H1 (cell line): Measurements from ENCODE around the gene HEXIM1. TPM values are rescaled to one million over a fixed set of nuclear protein-coding genes. Genes with fewer than 3 reads are reported as not detected.

Experiments used
- BACH1 ChIP-seq: IDR thresholded peaks from 2 replicates; pipeline ENCODE4 v1.6.1; 2012; ENCODE audit warnings: low read length, improper control_type of control experiment
- BRCA1 ChIP-seq: IDR thresholded peaks from 2 replicates; pipeline ENCODE4 v1.6.1; 2012; ENCODE audit warnings: low read depth, low read length, improper control_type of control experiment
- EZH2 ChIP-seq: fragments of 200-600 bp; sonication (generic); IDR thresholded peaks from 2 replicates; pipeline ENCODE4 v1.7.1; 2012; ENCODE audit warnings: low read depth, mild to moderate bottlenecking, moderate library complexity, low read length, inconsistent platforms; ENCODE audit not compliant: severe bottlenecking
- JUN ChIP-seq: IDR thresholded peaks from 2 replicates; pipeline ENCODE4 v1.6.1; 2011; ENCODE audit warnings: low read depth, mild to moderate bottlenecking, improper control_type of control experiment, low read length
- JUND ChIP-seq: IDR thresholded peaks from 2 replicates; pipeline ENCODE4 v1.6.1; 2011; ENCODE audit warnings: mild to moderate bottlenecking, improper control_type of control experiment, low read length
- KDM4A ChIP-seq: IDR thresholded peaks from one replicate; pipeline ENCODE4 v1.7.1; 2012; ENCODE audit warnings: low read depth, mild to moderate bottlenecking, moderate library complexity, low read length, inconsistent platforms; ENCODE audit not compliant: severe bottlenecking
- TBP ChIP-seq: IDR thresholded peaks from 2 replicates; pipeline ENCODE4 v1.6.1; 2011; ENCODE audit warnings: low read depth, low read length, improper control_type of control experiment
- TEAD4 ChIP-seq: IDR thresholded peaks from 2 replicates; pipeline ENCODE4 v1.6.1; 2012; ENCODE audit warnings: low read depth, low read length, inconsistent platforms, mixed read lengths
- polyA plus RNA-seq, 7 experiments: library from polyadenylated mRNA; depleted of rRNA in 3 of 7; stranded (reverse) in 5 of 7; unstranded in 2 of 7; fragments of >200 nt in 5 of 7; fragments of 200-250 nt in 2 of 7; gene quantifications; 1 replicate in 5 of 7; 2 replicates in 1 of 7; 4 replicates in 1 of 7; pipeline versions ENCODE4 v1.2.1 to v1.2.3, GENCODE V29; 2011 to 2013; ENCODE audit warnings: missing spikeins in 2 of 7, mixed read lengths in 2 of 7
- total RNA-seq: library from RNA; stranded (reverse); fragmentation: NEBNext Ultra II Directional; extraction: Animal tissue kit (Norgen Biotek cat#: 25700); gene quantifications from 2 replicates; pipeline ENCODE4 v1.2.1, GENCODE V29; 2021
- TF ChIP-seq, protein P1 (sequence below), 3 experiments: IDR thresholded peaks; 1 replicate in 2 of 3; 2 replicates in 1 of 3; pipeline versions ENCODE4 v1.5.1 to v1.6.1; 2011; ENCODE audit warnings: low read length in 3 of 3, mild to moderate bottlenecking in 3 of 3, inconsistent platforms in 2 of 3, low read depth in 1 of 3, moderate library complexity in 1 of 3; ENCODE audit not compliant: insufficient read depth in 1 of 3; ENCODE audit errors: control extremely low read depth in 1 of 3

Gene HEXIM1
- total and polyA plus RNA-seq, 2 of the 8 experiments (the other 6 are each of a cell fraction or from before 2014, with no cell fraction given), result 9.1 to 38.3 TPM

GRCh38 chr17:45135192-45135977, 12.9 kb upstream of the HEXIM1 start, which contains the start of gene ACBD4 (continued):
- TF ChIP-seq JUND, result peak; percentile 76
- TF ChIP-seq TBP, result 0 out of 2 replicates have a peak, but pooled peaks have one; percentile 35
- TF ChIP-seq, protein P1, sequence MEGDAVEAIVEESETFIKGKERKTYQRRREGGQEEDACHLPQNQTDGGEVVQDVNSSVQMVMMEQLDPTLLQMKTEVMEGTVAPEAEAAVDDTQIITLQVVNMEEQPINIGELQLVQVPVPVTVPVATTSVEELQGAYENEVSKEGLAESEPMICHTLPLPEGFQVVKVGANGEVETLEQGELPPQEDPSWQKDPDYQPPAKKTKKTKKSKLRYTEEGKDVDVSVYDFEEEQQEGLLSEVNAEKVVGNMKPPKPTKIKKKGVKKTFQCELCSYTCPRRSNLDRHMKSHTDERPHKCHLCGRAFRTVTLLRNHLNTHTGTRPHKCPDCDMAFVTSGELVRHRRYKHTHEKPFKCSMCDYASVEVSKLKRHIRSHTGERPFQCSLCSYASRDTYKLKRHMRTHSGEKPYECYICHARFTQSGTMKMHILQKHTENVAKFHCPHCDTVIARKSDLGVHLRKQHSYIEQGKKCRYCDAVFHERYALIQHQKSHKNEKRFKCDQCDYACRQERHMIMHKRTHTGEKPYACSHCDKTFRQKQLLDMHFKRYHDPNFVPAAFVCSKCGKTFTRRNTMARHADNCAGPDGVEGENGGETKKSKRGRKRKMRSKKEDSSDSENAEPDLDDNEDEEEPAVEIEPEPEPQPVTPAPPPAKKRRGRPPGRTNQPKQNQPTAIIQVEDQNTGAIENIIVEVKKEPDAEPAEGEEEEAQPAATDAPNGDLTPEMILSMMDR (IDR thresholded peaks at IDR 0.05; ENCODE audit: control extremely low read depth in 1 of 3, insufficient read depth in 1 of 3, low read depth in 1 of 3, low read length in 3 of 3), result peak; percentile 100
- no peak for TF ChIP-seq BRCA1
- 0 out of 2 replicates have a peak, but pooled peaks have one; percentile 10 for TF ChIP-seq BACH1
- 0 out of 2 replicates have a peak, but pooled peaks have one; percentile 24 for TF ChIP-seq TEAD4
- no peak for TF ChIP-seq JUN
- no peak for TF ChIP-seq EZH2
- TF ChIP-seq KDM4A, result peak; percentile 90
- TF ChIP-seq, all 59 proteins: peak for 27
